ENCODE data around the gene PLPP1.

Gene PLPP1

GRCh38 chr5:55418994-55419968, 115.5 kb downstream of the PLPP1 start:
- Histone ChIP-seq H3K9me3 (ENCODE audit: low read length) (no peaks in the 10 kb centered on the region), H3K4me3 (ENCODE audit: low read depth in 1 of 2, low read length in 2 of 2) (no peak overlapping the region), H3K36me3 (ENCODE audit: insufficient read depth, low read length) (peaks cover 17% of the 10 kb centered on the region), H3K9ac (ENCODE audit: low read length) (no peak overlapping the region), H3K27me3 (ENCODE audit: control insufficient read depth in 1 of 2, insufficient read depth in 2 of 2, low read length in 2 of 2) (no peaks in the 10 kb centered on the region), H3K4me1 (ENCODE audit: insufficient read depth, low read length) (peaks cover 49% of the 10 kb centered on the region), H3K27ac (ENCODE audit: low read depth, low read length) (peak overlapping the region; percentile 54)

GRCh38 chr5:55416306-55416705, 118.5 kb downstream of the PLPP1 start:
- Histone ChIP-seq H3K27me3 (ENCODE audit: control insufficient read depth in 1 of 2, insufficient read depth in 2 of 2, low read length in 2 of 2) (no peaks in the 10 kb centered on the region), H3K36me3 (ENCODE audit: insufficient read depth, low read length) (no peaks in the 10 kb centered on the region), H3K4me3 (ENCODE audit: low read depth in 1 of 2, low read length in 2 of 2) (no peak overlapping the region), H3K27ac (ENCODE audit: low read depth, low read length) (no peak overlapping the region), H3K9me3 (ENCODE audit: low read length) (no peaks in the 10 kb centered on the region), H3K4me1 (ENCODE audit: insufficient read depth, low read length) (peaks cover 34% of the 10 kb centered on the region), H3K9ac (ENCODE audit: low read length) (no peak overlapping the region)

GRCh38 chr5:55415071-55415470, 119.7 kb downstream of the PLPP1 start:
- H3K36me3 ChIP-seq (ENCODE audit: insufficient read depth, low read length) = no peaks in the 10 kb centered on the region
- H3K27ac ChIP-seq (ENCODE audit: low read depth, low read length) = no peak overlapping the region
- H3K27me3 ChIP-seq (ENCODE audit: control insufficient read depth in 1 of 2, insufficient read depth in 2 of 2, low read length in 2 of 2) = no peaks in the 10 kb centered on the region
- H3K4me3 ChIP-seq (ENCODE audit: low read depth in 1 of 2, low read length in 2 of 2) = no peak overlapping the region
- H3K4me1 ChIP-seq (ENCODE audit: insufficient read depth, low read length) = peaks cover 22% of the 10 kb centered on the region
- H3K9ac ChIP-seq (ENCODE audit: low read length) = no peak overlapping the region
- no peaks in the 10 kb centered on the region for H3K9me3 ChIP-seq (ENCODE audit: low read length)

GRCh38 chr5:55413644-55414043, 121.1 kb downstream of the PLPP1 start:
- Histone ChIP-seq H3K27ac (ENCODE audit: low read depth, low read length) (no peak overlapping the region), H3K27me3 (ENCODE audit: control insufficient read depth in 1 of 2, insufficient read depth in 2 of 2, low read length in 2 of 2) (no peaks in the 10 kb centered on the region), H3K4me1 (ENCODE audit: insufficient read depth, low read length) (peaks cover 8% of the 10 kb centered on the region), H3K9me3 (ENCODE audit: low read length) (no peaks in the 10 kb centered on the region), H3K9ac (ENCODE audit: low read length) (no peak overlapping the region), H3K36me3 (ENCODE audit: insufficient read depth, low read length) (no peaks in the 10 kb centered on the region), H3K4me3 (ENCODE audit: low read depth in 1 of 2, low read length in 2 of 2) (no peak overlapping the region)

- Histone ChIP-seq H3K4me1 (ENCODE audit: insufficient read depth, low read length) (peaks cover 4% of the 10 kb centered on the region), H3K27me3 (ENCODE audit: control insufficient read depth in 1 of 2, insufficient read depth in 2 of 2, low read length in 2 of 2) (no peaks in the 10 kb centered on the region), H3K36me3 (ENCODE audit: insufficient read depth, low read length) (peaks cover under 1% of the 10 kb centered on the region), H3K9ac (ENCODE audit: low read length) (no peak overlapping the region), H3K9me3 (ENCODE audit: low read length) (no peaks in the 10 kb centered on the region), H3K4me3 (ENCODE audit: low read depth in 1 of 2, low read length in 2 of 2) (no peak overlapping the region), H3K27ac (ENCODE audit: low read depth, low read length) (no peak overlapping the region)
Measured at GRCh38 chr5:55411876-55412275, 122.9 kb downstream of the PLPP1 start.

GRCh38 chr5:55410845-55411244, 123.9 kb downstream of the PLPP1 start:
- no peak overlapping the region for H3K27ac ChIP-seq (ENCODE audit: low read depth, low read length)
- H3K9ac ChIP-seq (ENCODE audit: low read length) = no peak overlapping the region
- peaks cover 7% of the 10 kb centered on the region for H3K36me3 ChIP-seq (ENCODE audit: insufficient read depth, low read length)
- H3K9me3 ChIP-seq (ENCODE audit: low read length) = no peaks in the 10 kb centered on the region
- H3K4me3 ChIP-seq (ENCODE audit: low read depth in 1 of 2, low read length in 2 of 2) = no peak overlapping the region
- H3K27me3 ChIP-seq (ENCODE audit: control insufficient read depth in 1 of 2, insufficient read depth in 2 of 2, low read length in 2 of 2) = no peaks in the 10 kb centered on the region
- peaks cover 4% of the 10 kb centered on the region for H3K4me1 ChIP-seq (ENCODE audit: insufficient read depth, low read length)

- H3K36me3 ChIP-seq (ENCODE audit: insufficient read depth, low read length) = peaks cover 7% of the 10 kb centered on the region
- no peaks in the 10 kb centered on the region for H3K9me3 ChIP-seq (ENCODE audit: low read length)
Measured at GRCh38 chr5:55409775-55410174, 125.0 kb downstream of the PLPP1 start.

GRCh38 chr5:55407984-55408383, 126.8 kb downstream of the PLPP1 start:
- no peak overlapping the region for H3K9ac ChIP-seq (ENCODE audit: low read length)
- H3K36me3 ChIP-seq (ENCODE audit: insufficient read depth, low read length) = peaks cover 7% of the 10 kb centered on the region
- H3K4me3 ChIP-seq (ENCODE audit: low read depth in 1 of 2, low read length in 2 of 2) = no peak overlapping the region
- H3K4me1 ChIP-seq (ENCODE audit: insufficient read depth, low read length) = no peaks in the 10 kb centered on the region
- no peaks in the 10 kb centered on the region for H3K27me3 ChIP-seq (ENCODE audit: control insufficient read depth in 1 of 2, insufficient read depth in 2 of 2, low read length in 2 of 2)
- no peak overlapping the region for H3K27ac ChIP-seq (ENCODE audit: low read depth, low read length)
- H3K9me3 ChIP-seq (ENCODE audit: low read length) = no peaks in the 10 kb centered on the region

More at GRCh38 chr5:55409775-55410174, 125.0 kb downstream of the PLPP1 start:
- no peak overlapping the region for H3K9ac ChIP-seq (ENCODE audit: low read length)
- H3K4me3 ChIP-seq (ENCODE audit: low read depth in 1 of 2, low read length in 2 of 2) = no peak overlapping the region
- H3K27me3 ChIP-seq (ENCODE audit: control insufficient read depth in 1 of 2, insufficient read depth in 2 of 2, low read length in 2 of 2) = no peaks in the 10 kb centered on the region
- H3K4me1 ChIP-seq (ENCODE audit: insufficient read depth, low read length) = no peaks in the 10 kb centered on the region
- H3K27ac ChIP-seq (ENCODE audit: low read depth, low read length) = no peak overlapping the region

- Histone ChIP-seq H3K27ac (ENCODE audit: low read depth, low read length) (no peak overlapping the region), H3K4me1 (ENCODE audit: insufficient read depth, low read length) (no peaks in the 10 kb centered on the region), H3K27me3 (ENCODE audit: control insufficient read depth in 1 of 2, insufficient read depth in 2 of 2, low read length in 2 of 2) (no peaks in the 10 kb centered on the region), H3K9ac (ENCODE audit: low read length) (no peak overlapping the region), H3K9me3 (ENCODE audit: low read length) (no peaks in the 10 kb centered on the region), H3K36me3 (ENCODE audit: insufficient read depth, low read length) (peaks cover 11% of the 10 kb centered on the region), H3K4me3 (ENCODE audit: low read depth in 1 of 2, low read length in 2 of 2) (no peak overlapping the region)
Measured at GRCh38 chr5:55407059-55407684, 127.6 kb downstream of the PLPP1 start.

- Histone ChIP-seq H3K9me3 (ENCODE audit: low read length) (no peaks in the 10 kb centered on the region), H3K4me1 (ENCODE audit: insufficient read depth, low read length) (no peaks in the 10 kb centered on the region), H3K36me3 (ENCODE audit: insufficient read depth, low read length) (peaks cover 20% of the 10 kb centered on the region), H3K27ac (ENCODE audit: low read depth, low read length) (no peak overlapping the region), H3K9ac (ENCODE audit: low read length) (no peak overlapping the region), H3K4me3 (ENCODE audit: low read depth in 1 of 2, low read length in 2 of 2) (no peak overlapping the region), H3K27me3 (ENCODE audit: control insufficient read depth in 1 of 2, insufficient read depth in 2 of 2, low read length in 2 of 2) (no peaks in the 10 kb centered on the region)
Measured at GRCh38 chr5:55406292-55406691, 128.5 kb downstream of the PLPP1 start.

GRCh38 chr5:55402199-55402598, 132.6 kb downstream of the PLPP1 start:
- H3K36me3 ChIP-seq (ENCODE audit: insufficient read depth, low read length) = peaks cover 22% of the 10 kb centered on the region
- H3K27me3 ChIP-seq (ENCODE audit: control insufficient read depth in 1 of 2, insufficient read depth in 2 of 2, low read length in 2 of 2) = no peaks in the 10 kb centered on the region
- H3K4me3 ChIP-seq (ENCODE audit: low read depth in 1 of 2, low read length in 2 of 2) = no peak overlapping the region
- no peaks in the 10 kb centered on the region for H3K9me3 ChIP-seq (ENCODE audit: low read length)
- H3K9ac ChIP-seq (ENCODE audit: low read length) = no peak overlapping the region
- no peaks in the 10 kb centered on the region for H3K4me1 ChIP-seq (ENCODE audit: insufficient read depth, low read length)
- no peak overlapping the region for H3K27ac ChIP-seq (ENCODE audit: low read depth, low read length)

Measured in muscle layer of colon (tissue), 2 donors.